DMS53 (cell line): ENCODE results near the gene OR6B2.
A peak's percentile ranks its signal among the peaks of the same experiment; 100 is the strongest.
"Not testable (repeated sequence)": the region's sequence is repeated elsewhere in the genome, so short reads cannot be mapped to it uniquely, and the experiment has no call there.

Source experiments
- DNase-seq: peaks from one replicate; lab custom pipeline; 2025; lab: John Stamatoyannopoulos, UW

Gene OR6B2

DNA sequence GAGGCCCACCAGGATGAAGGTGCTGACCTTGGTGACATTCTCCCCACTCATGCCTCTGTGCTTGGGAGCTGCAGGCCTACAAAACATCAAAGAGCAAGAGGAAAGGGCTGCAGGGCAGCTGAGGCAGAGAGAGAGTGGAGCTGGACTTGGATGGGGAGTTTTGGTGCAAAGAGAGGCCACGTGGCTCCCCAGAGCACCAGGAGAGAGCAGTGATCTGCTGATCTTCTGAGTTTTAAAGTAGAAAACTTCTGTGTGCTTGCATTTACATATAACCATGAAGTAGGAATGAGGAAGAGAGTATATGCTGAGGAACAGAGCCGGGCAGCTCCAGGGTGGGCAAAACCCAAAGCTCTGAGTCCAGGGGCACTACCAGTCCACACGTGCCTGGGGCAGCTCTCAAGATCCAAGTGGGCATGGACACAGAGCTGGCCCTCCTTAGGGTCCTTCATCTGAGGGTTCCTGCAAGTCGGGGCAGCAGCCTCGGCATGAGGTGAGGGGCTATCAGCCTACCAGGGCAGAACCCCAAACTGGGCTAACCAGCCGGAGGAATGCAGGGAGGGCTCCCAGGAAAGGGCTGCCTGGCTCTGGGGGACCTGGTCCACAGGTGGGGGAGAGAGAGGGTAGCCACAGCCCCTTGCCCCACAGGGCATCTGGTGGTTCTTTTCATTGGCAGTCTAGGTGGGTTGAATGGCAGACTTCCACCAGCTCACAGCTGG lies at the start of gene OR6B2:
TSS of gene OR6B2 (minus strand) at position 51 of the 716 bp plus-strand sequence. CDS start at position 51, 0 bp downstream.
- DNase-seq: no peak

DNA sequence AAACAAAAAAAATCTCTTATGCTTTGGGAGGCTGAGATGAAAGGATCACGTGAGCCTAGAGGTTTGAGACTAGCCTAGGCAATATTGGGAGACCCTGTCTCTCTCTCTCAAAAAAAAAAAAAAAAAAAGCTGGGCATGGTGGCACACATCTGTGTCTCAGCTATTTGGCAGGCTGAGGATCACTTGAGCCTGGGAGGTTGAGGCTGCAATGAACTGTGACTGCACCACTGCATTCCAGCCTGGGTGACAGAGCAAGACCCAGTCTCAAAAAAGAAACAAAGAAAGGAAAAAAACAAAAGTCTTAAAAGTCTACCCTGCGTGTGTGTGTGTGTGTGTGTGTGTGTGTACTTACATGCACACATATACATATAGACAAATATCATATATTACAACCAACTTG lies 48.4 kb upstream of the OR6B2 start:
- no peak for DNase-seq

DNA sequence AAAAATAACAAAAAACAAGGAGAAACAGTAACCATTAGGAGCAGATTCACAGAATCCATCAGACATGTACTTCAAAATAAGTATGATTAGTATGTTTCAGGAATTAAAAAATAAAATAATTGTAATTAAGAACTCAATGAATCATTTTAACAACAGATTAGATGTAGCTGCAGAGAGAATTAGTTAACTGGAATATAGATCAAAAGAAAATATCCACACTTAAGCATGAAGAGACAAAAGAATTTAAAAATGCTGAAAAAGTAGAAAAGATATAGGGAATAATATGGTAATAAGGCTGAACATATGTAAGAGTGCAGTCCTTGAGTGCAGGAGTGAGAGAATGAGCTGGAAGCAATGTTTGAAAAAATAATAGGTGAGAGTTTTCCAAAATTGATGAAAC lies 47.2 kb upstream of the OR6B2 start:
- DNase-seq: no peak

DNA sequence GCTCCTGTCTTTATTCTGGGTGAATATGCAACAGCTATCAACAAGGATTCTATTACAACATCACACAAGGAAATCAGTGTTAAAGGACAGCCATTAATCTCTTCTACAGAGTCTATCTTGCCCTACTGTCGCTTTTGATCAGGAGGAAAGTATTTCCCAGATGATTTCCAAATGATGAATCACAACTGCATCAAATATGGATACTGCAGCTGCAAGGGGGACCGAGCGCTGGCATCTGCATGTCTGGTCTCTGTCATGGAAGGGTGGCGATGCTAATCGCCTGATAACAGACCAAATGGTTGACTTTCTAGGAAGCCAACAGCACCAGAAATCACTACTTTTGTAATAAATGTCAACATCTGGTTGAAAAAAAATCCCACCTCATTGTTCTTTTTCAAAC lies 44.3 kb upstream of the OR6B2 start:
- DNase-seq: no peak

DNA sequence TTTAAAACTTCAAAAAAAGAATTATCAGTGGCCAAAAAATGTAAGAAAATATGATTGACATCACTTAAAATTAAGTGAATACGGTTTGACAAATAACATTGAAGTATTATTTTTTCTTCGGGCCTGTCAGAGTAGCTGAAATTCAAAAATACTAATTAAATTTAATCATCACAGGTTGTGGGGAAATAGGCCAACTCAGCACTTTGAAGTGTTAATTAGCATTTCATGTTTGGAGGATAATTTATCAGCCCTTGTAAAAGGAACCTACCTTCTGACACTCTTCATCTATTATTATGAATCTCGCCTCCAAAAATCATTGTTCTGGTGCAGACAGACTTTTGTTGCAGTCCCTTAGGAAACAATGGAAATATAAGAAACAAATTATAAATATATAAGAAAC lies 40.7 kb upstream of the OR6B2 start:
- no peak for DNase-seq

DNA sequence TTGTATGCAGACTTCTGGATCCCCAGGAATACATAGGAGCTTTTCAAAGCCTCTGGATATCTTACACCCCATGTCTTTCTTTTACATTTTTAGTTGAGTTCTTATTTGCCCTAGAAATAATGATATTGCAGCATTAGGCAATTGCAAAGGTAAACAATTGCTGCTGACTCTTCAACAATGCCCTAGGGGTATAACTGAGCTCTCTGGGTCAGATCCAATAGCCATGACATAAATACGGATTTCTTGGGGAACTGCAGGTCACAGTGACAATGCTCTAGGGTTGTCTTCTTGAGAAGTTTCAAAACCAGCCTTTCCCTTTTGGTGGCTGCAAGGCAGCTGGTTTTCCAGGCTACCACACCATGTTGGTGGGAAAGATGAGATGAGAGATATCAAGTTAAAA lies 39.6 kb upstream of the OR6B2 start:
- DNase-seq: no peak

DNA sequence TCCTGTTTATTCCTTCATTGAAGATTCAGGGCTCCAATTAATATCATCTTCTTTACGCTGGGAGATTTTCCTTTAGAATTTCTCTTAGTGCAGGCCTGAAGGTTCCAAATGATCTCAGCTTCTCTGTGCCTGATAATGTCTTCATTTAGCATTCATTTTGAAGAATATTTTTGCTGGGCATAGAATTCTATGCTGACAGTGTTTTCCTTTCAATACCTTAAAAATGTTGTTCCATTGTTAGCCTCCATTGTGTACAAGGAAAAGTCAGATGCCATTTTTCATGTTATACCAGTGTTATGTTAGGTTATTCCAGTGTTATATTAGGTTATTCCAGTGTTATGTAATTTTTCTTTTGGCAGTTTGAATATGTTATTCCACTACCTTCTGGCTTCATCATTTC lies 38.0 kb upstream of the OR6B2 start:
- DNase-seq: no peak

DNA sequence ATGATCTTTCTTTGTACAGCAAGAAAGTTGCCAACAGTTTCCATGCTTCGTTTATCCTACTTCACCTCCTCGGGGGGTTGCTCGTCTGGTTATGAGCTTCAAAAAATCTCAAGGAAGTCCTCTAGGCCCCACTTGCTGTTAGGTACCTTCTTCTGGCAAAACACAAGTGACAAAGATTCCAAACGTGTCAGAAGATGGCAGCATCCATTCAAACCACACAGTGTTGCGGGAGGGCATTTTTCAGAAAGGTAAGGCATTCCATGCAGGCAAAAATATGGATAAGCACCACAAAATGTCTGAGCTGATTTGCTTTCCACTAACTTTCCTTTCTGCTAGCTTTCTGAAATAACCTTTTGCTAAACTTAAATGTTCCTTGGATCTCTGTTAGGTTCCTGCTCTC lies 36.3 kb upstream of the OR6B2 start:
- DNase-seq: no peak

DNA sequence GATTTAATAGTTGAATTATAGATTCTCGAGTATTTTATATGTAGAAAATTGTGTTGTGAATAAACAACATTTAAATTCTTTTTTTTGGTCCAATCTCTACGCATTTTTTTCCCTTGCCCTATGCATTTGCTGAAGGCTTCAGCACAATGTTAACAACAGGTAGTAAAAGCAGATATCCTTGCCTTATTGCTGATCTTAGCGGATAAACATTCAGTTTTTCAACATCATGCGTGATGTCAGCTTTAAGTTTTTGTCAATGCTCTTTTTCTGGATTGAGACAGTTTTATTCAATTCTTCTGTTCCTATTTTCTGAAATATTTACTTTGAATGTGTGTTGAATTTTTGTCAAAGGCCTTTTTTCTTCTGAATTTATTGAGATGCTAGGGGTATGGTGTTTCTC lies 34.7 kb upstream of the OR6B2 start:
- DNase-seq: no peak

DNA sequence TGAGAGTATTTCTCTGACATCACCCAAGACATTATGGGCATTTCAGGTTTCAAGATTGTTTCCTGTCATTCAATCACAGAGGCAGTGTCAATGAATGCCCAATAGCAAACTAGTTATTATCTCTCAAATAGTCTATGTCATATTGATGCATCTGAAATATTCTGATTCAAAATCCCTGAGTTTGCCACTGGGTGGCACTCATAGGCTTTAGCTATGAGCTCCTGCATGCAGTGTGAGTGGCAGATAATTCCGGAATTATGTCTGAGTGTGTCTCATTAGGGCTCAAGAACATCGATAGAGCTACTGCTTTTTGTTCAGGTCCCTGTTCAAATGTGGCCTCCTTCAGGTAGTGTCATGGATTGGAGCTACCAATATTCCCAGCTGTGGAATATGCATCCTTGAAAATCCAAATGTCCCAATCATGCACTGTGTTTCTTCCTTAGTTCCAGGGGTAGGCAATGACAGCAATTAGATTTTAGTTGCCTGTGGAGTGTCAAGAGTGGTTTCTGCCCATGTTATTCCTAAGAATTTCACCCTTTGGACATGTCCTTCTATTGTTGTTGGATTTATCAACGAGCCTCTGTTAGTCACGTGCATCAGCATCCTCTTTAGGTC lies 30.9 kb upstream of the OR6B2 start:
- DNase-seq: peak; percentile 83

DNA sequence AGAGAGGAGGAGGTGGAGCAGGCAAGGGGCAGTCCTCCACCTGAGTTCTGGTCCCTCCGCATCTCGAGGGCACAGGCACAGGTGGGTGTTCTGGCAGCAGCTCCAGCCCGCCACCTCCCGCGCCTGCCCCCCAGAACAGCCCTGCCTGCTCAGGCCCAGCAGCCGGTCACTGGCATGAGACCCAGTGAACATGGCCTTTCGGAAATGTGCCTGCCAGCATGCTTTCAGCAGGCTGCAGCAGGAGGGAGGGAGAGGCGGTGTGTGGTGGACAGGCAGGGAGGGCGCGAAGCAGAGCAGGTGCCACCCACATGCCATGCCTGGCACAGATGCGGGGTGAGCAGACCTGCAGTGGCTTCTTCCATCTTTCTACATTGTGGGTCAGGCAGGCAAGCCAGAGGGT lies 26.4 kb upstream of the OR6B2 start:
- DNase-seq: no peak

DNA sequence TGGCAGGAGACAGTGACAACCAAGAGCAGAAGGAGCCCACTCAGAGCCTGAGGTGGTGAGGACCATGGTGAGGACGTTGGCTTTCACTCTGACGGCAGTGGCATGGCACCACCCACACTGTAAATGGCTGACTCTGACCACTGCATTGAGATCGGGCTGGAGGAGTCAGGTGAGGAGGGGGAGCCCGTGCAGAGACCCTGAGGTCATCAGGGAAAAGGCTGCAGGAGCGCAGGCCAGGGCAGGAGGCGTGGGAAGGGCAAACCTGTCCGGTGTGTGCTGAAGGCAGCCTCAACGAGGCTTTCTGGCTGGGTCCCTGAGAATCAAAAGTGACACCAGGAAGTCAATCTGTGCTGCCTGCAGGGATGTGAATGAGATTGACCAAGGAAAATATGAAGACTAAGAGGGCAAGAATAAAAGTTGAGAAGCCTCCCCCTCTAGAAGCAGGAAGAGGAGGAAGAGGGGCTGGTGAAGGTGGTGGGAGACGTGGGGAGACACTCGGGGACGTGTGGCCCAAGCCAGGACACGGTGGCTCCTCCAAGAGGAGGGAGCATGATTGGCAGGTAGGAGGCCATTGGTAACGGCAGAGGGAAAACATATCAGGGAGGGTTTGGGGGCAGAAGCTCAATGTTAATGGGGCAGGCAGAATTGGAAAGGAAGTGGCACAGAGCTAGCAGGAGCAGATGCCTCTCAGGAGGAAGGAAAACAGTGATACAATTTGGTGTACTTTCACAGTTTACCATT lies 25.1 kb upstream of the OR6B2 start:
- no peak for DNase-seq

DNA sequence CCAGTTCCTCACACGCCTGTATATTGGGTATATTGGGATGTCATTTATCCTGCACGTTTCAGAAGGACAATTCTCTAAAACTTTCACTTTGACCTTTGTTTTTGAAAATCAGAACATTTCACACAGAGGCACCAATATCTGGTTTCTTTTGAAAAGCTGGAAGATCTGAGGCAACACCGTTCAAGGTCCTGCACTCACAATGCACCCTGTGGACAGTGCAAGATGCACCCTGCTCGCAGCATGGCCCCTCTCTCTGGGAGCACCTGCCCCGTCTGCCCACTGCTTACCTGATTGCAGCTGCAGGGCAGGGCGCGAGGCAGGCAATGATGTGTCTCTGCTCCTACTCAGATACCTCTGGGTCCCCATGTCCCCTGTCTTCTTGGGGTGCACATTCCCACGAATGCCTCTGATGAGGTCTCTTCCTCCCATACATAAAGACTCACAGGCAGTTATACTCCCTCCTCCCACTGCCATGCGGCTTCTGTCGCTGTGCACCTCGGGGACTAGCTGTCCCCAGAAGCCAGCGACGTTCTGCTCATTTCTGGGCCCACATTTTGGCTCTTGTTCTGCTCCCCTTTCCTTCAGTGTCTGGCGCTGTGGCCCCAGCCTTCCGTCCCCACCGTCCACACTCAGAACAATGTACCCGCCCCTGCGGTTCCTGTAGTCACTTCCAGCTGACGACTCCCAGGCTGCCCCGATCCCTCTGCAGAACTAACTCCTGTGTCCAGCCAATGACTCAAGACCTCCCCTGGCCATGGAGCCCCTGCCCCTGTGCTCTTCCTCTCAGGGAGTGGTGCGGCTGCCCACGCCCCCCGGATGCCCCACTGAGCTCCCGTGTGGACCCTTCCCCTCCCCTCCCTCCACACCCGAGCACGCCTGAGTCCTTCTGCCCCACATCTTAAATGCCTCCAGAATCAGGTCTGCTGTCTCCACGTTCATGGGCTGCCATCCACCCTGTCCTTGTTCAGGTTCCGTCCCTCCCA lies 23.2 kb upstream of the OR6B2 start, which contains the start of gene OR6B3:
TSS of gene OR6B3 (minus strand) at position 349 of the 983 bp plus-strand sequence.
- no peak for DNase-seq

DNA sequence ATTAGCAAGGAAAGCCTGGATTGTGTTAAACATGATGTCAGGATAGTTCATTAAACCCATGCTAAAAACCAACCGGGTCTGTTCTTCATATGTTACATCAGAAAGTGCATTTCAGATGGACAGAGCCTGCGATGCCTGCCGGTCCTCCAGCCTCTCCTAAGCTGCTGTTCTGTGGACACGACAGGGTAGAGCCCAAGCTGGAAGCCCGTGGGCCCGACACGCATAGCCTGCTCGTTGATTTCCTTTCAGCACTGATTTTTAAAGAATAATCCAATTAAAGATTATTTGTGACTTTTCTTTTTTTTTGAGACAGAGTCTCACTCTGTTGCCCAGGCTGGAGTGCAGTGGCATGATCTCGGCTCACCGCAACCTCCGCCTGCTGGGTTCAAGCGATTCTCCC lies 22.3 kb upstream of the OR6B2 start:
- DNase-seq: no peak

DNA sequence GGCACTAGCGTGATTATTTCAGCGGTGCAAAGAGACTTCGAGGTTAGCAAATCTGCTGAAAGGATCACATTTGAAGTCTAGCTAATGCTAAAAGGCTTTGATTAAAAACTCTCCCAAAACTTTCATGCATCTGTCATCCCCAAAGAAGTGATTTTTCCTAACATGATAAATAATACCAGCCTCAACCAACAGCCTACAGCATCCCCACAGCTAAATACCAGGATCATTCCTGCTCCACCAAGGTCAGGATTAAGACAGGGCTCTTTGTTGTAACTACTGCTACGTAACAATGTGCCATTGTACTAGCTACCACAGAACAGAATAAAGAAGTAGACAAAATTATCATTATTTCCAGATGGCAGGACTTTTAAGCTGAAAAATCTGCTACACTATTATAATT lies 21.5 kb upstream of the OR6B2 start:
- no peak for DNase-seq

DNA sequence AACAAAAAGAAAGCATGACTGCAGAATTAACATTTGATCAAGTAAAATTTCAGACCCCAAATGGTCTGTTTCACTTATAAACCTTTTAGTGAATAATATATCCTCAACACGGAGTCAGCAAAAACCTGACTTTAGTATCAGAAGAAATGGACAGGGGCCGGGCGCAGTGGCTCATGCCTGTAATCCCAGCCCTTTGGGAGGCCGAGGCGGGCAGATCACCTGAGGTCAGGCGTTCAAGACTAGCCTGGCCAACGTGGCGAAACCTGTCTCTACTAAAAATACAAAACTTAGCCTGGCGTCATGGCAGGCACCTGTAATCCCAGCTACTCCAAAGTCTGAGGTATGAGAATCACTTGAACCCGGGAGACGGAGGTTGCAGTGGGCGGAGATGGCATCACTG lies 20.0 kb upstream of the OR6B2 start:
- no peak for DNase-seq

DNA sequence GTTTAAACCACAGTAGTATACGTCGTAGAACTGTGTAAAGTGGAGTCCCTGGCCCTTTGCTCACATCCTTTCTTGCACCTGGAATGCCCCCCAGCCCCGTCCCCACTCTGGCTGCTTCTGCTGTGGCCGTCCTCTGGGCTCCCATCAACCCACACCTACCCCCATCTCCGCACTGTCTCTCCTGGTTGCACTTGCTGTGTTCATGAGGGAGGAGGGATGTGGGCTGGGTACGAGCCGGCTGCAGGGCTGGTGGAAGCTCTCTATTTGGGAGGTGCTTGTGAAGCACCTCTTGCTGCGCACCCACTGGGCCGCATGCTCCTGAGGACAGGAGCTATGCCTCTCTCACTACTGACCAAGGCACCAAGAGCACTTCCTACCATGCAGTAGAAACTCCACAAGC lies 18.0 kb upstream of the OR6B2 start:
- no peak for DNase-seq

DNA sequence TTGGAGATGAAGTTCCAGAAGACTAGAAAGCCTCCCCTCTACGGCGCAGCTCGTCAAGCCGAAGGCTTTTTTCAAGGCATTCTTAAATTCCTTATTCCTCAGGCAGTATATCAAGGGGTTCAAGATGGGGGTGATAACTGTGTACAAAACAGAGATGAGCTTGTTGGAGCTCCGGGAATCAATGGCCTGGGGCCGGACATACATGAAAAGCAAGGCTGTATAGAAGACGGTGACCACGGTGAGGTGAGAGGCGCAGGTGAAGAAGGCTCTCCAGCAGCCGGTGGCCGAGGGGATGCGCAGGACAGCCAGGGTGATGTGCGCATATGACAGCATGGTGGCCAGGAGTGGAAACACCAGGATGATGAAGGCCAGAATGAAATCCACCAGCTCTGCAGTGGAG lies 14.9 kb upstream of the OR6B2 start:
- DNase-seq: no peak

DNA sequence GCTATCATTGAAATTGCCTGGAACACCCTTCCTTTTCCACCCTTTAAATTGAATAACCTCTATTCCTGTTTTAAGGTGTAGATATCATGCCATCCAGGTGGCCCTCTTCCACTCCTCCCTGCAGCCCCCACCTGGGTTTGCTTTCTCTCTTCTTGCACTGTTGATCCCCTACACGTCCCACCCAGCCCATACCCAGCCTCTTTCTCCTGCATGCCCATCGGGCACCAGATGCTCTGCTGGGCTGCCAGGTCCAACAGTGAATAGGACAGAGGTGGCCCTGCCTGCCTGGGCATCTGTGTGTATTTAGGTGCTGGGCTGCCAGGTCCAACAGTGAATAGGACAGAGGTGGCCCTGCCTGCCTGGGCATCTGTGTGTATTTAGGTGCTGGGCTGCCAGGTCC lies 13.9 kb upstream of the OR6B2 start:
- DNase-seq: not testable (repeated sequence)

DNA sequence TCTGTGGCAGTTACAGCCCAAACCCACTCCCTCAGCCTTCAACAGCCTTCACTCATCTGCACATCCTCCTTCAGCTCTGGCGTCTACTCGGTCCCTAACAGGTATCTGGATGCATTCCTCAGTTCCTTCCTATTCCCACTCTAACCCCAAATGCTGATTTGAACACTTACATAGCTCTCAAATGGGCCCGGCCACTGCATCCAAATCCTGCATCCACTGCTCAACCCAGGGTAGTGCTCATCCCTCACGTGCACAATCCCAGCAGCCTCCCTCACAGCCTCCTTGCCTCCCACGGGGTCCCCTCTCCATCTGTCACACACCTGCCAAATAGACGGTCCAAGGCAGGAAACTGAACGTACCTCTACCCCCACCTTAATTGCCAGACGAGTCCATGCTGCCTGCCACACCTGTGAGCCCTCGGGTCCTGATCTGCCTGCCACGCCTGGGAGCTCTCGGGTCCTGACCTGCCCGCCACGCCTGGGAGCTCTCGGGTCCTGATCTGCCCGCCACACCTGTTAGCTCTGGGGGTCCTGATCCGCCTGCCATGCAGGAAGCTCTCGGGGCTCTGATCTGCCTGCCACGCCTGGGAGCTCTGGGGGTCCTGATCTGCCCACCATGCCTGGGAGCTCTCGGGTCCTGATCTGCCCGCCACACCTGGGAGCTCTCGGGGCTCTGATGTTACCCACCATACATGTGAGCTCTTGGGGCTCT lies 13.2 kb upstream of the OR6B2 start:
- DNase-seq: no peak

DNA sequence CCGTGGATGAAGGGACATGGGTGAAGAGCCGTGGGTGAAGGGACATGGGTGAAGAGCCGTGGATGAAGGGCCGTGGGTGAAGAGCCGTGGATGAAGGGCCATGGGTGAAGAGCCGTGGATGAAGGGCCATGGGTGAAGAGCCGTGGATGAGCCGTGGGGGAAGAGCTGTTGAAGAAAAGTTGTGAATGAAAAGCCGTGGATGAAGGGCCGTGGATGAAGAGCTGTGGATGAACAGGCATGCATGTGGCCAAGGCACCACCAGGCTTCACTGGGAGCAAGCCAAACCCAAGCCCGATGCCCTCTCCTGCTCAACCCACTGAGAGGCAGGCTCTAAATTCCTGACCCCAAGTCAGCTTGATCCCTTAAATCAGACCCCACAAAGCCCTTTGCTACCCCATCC lies 12.5 kb upstream of the OR6B2 start:
- DNase-seq: no peak
